K562 (cell line): ENCODE data around the gene GAPDH. TPM values are rescaled to one million over a fixed set of nuclear protein-coding genes. Genes with fewer than 3 reads are reported as not detected.

Experiments
- CBFB ChIP-seq: sonication (generic); formaldehyde crosslinking; IDR thresholded peaks from 2 replicates; pipeline ENCODE4 v1.4.0; 2020; ENCODE audit warnings: mild to moderate bottlenecking, missing genetic modification reagents
- DNMT1 ChIP-seq: fragments of 450-650 bp; IDR thresholded peaks from 2 replicates; pipeline ENCODE4 v1.6.1; 2016; ENCODE audit warnings: antibody characterized with exemption, mild to moderate bottlenecking
- GATAD2B ChIP-seq: fragments of 450-650 bp; IDR thresholded peaks from 2 replicates; pipeline ENCODE4 v1.6.1; 2017; ENCODE audit warnings: mild to moderate bottlenecking, borderline replicate concordance
- MEIS2 ChIP-seq: fragments of 450-650 bp; IDR thresholded peaks from 2 replicates; pipeline ENCODE4 v1.6.1; 2014; ENCODE audit warnings: mild to moderate bottlenecking; ENCODE audit not compliant: partially characterized antibody
- MTA2 ChIP-seq: fragments of 450-650 bp; IDR thresholded peaks from 2 replicates; pipeline ENCODE4 v1.6.1; 2016; ENCODE audit warnings: low read depth
- MYC ChIP-seq, 2 experiments: fragments of 250-450 bp in 1 of 2; sonication (Bioruptor Pico) in 1 of 2; IDR thresholded peaks; 2 replicates each; pipeline versions ENCODE4 v1.5.1 to v1.6.1; 2012 to 2021; ENCODE audit warnings: low read depth in 2 of 2, borderline replicate concordance in 1 of 2, improper control_type of control experiment in 1 of 2, low read length in 1 of 2, mild to moderate bottlenecking in 1 of 2, moderate library complexity in 1 of 2
- NELFE ChIP-seq: IDR thresholded peaks from 2 replicates; pipeline ENCODE4 v1.6.1; 2011; ENCODE audit warnings: mild to moderate bottlenecking; ENCODE audit not compliant: insufficient read depth, insufficient read length
- NFRKB ChIP-seq: fragments of 450-650 bp; IDR thresholded peaks from 2 replicates; pipeline ENCODE4 v1.6.1; 2016; ENCODE audit warnings: low read depth
- PCBP1 ChIP-seq: fragments of 200-400 bp; formaldehyde crosslinking; IDR thresholded peaks from 2 replicates; pipeline ENCODE4 v1.6.1; 2018; ENCODE audit warnings: mild to moderate bottlenecking, low read depth, low read length; ENCODE audit not compliant: poor library complexity, severe bottlenecking
- SMAD4 ChIP-seq: fragments of 250-450 bp; sonication (Bioruptor Pico); conservative IDR thresholded peaks from 2 replicates; pipeline ENCODE4 v1.8.0; 2021; ENCODE audit warnings: inconsistent platforms, mild to moderate bottlenecking, moderate library complexity
- STAT5A ChIP-seq: IDR thresholded peaks from 2 replicates; pipeline ENCODE4 v1.6.1; 2012; ENCODE audit warnings: low read length, inconsistent platforms, borderline replicate concordance
- ZBTB7A ChIP-seq: IDR thresholded peaks from 2 replicates; pipeline ENCODE4 v1.6.1; 2011; ENCODE audit warnings: low read depth, mild to moderate bottlenecking, low read length, moderate library complexity, borderline replicate concordance; ENCODE audit not compliant: control insufficient read depth
- ZFPM2 ChIP-seq: fragments of 250-450 bp; sonication (Bioruptor Pico); IDR thresholded peaks from 2 replicates; pipeline ENCODE4 v1.5.1; 2022; ENCODE audit warnings: mild to moderate bottlenecking
- ZNF140 ChIP-seq: fragments of 250-450 bp; sonication (Bioruptor Pico); IDR thresholded peaks from 2 replicates; pipeline ENCODE4 v1.8.0; 2021; ENCODE audit warnings: moderate library complexity, mild to moderate bottlenecking, inconsistent platforms
- ZNF282 ChIP-seq: sonication (generic); formaldehyde crosslinking; IDR thresholded peaks from 2 replicates; pipeline ENCODE4 v1.8.1; 2023; ENCODE audit warnings: missing genetic modification reagents
- ZNF583 ChIP-seq: fragments of 250-450 bp; sonication (Bioruptor Pico); IDR thresholded peaks from 2 replicates; pipeline ENCODE4 v1.4.0; 2020
- ZNF830 ChIP-seq: fragments of 250-450 bp; sonication (Bioruptor Pico); IDR thresholded peaks from 2 replicates; pipeline ENCODE4 v1.5.0; 2021; ENCODE audit warnings: mild to moderate bottlenecking
- polyA plus RNA-seq, 8 experiments: library from polyadenylated mRNA; depleted of rRNA in 4 of 8; stranded (reverse) in 5 of 8; unstranded in 3 of 8; fragments of >200 nt; fragmentation: Nextera tagmentation in 2 of 8; fragmentation: Illumina TruSeq in 1 of 8; extraction: Ambion mirVana in 2 of 8; extraction: Trizol in 1 of 8; gene quantifications; 2 replicates each; pipeline versions ENCODE4 v1.2.1 to v1.2.3, GENCODE V29; 2011 to 2014; ENCODE audit warnings: inconsistent platforms in 1 of 8, missing spikeins in 1 of 8
- total RNA-seq, 7 experiments: library from RNA; depleted of rRNA in 6 of 7; stranded (reverse); fragments of >200 nt in 6 of 7; fragmentation: Illumina TruSeq in 2 of 7; extraction: Trizol in 2 of 7; gene quantifications; 2 replicates each; pipeline versions ENCODE4 v1.2.1 to v1.2.3, GENCODE V29; 2011 to 2021; ENCODE audit warnings: low replicate concordance in 1 of 7
- TF ChIP-seq, protein P1 (sequence below): fragments of 200-800 bp; sonication (Bioruptor generic); IDR thresholded peaks from 2 replicates; pipeline ENCODE4 v1.6.1; 2017; ENCODE audit warnings: missing genetic modification characterization, missing compliant biosample characterization
- TF ChIP-seq, protein P2 (sequence below): fragments of 450-650 bp; IDR thresholded peaks from 2 replicates; pipeline ENCODE4 v1.6.1; 2016; ENCODE audit warnings: mild to moderate bottlenecking
- TF ChIP-seq, protein P3 (sequence below): sonication (generic); formaldehyde crosslinking; IDR thresholded peaks from 2 replicates; pipeline ENCODE4 v1.8.0; 2022; ENCODE audit warnings: mild to moderate bottlenecking, missing genetic modification reagents
- TF ChIP-seq, protein P4 (sequence below): IDR thresholded peaks from 2 replicates; pipeline ENCODE4 v1.6.1; 2014; ENCODE audit warnings: antibody characterized with exemption

GAPDH gene
- total and polyA plus RNA-seq, 9 of the 15 experiments (the other 6 are each of a cell fraction or from before 2014, with no cell fraction given) = 2,206 to 6,793 (median 4,217) TPM

DNA sequence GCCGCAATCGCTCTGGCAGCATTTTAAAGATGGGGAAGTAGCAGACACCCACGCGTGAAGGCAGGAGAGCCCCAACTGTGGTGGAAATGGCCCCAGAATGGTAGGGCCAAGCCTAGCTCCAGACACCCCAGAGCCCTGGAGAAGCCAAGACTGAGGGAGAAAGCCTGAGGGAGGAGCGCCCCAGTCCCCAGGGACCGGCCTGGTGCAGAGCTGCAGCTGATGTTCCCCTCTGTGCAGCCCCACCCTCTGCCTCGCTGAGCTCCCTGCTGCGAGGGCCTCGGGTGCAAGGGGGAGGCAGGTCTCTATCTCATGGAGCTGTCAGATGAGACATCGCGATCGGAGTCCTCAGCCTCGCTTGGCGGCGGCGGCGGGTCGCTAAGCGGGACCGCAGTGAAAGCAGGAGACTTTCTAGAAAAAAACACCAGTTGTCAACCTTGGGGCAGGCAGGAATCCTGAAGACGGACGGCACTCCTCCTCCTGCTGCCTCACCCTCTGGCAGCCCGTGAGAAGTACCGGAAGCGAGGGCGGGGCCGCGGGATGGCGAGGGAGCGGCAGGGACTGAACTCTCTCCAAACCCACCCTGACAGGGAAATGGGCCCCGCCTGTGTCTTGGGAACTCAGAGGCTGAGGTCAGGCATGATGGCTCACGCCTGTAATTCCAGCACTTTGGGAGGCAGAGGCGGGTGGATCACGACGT lies 6.0 kb downstream of the GAPDH start (continued):
- TF ChIP-seq SMAD4 (CRISPR knock-in tag) (0 out of 2 replicates have a peak, but pooled peaks have one; percentile 47), CBFB (CRISPR knock-in tag) (no peak), MYC (IDR thresholded peaks at IDR 0.05; ENCODE audit: low read depth, low read length) (no peak), MYC (CRISPR knock-in tag; IDR thresholded peaks at IDR 0.05; ENCODE audit: borderline replicate concordance, low read depth) (no peak), ZFPM2 (CRISPR knock-in tag) (no peak), GATAD2B (no peak), DNMT1 (no peak), NFRKB (no peak), MTA2 (no peak), ZBTB7A (no peak), MEIS2 (peak; percentile 61), PCBP1 (no peak), STAT5A (no peak), ZNF830 (CRISPR knock-in tag) (no peak), NELFE (no peak), ZNF583 (CRISPR knock-in tag) (no peak), ZNF140 (CRISPR knock-in tag) (no peak), ZNF282 (CRISPR knock-in tag) (no peak)
- TF ChIP-seq, protein P1, sequence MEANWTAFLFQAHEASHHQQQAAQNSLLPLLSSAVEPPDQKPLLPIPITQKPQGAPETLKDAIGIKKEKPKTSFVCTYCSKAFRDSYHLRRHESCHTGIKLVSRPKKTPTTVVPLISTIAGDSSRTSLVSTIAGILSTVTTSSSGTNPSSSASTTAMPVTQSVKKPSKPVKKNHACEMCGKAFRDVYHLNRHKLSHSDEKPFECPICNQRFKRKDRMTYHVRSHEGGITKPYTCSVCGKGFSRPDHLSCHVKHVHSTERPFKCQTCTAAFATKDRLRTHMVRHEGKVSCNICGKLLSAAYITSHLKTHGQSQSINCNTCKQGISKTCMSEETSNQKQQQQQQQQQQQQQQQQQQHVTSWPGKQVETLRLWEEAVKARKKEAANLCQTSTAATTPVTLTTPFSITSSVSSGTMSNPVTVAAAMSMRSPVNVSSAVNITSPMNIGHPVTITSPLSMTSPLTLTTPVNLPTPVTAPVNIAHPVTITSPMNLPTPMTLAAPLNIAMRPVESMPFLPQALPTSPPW (CRISPR knock-in tag) = peak; percentile 67
- TF ChIP-seq, protein P2, sequence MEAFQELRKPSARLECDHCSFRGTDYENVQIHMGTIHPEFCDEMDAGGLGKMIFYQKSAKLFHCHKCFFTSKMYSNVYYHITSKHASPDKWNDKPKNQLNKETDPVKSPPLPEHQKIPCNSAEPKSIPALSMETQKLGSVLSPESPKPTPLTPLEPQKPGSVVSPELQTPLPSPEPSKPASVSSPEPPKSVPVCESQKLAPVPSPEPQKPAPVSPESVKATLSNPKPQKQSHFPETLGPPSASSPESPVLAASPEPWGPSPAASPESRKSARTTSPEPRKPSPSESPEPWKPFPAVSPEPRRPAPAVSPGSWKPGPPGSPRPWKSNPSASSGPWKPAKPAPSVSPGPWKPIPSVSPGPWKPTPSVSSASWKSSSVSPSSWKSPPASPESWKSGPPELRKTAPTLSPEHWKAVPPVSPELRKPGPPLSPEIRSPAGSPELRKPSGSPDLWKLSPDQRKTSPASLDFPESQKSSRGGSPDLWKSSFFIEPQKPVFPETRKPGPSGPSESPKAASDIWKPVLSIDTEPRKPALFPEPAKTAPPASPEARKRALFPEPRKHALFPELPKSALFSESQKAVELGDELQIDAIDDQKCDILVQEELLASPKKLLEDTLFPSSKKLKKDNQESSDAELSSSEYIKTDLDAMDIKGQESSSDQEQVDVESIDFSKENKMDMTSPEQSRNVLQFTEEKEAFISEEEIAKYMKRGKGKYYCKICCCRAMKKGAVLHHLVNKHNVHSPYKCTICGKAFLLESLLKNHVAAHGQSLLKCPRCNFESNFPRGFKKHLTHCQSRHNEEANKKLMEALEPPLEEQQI = no peak
- TF ChIP-seq, protein P3, sequence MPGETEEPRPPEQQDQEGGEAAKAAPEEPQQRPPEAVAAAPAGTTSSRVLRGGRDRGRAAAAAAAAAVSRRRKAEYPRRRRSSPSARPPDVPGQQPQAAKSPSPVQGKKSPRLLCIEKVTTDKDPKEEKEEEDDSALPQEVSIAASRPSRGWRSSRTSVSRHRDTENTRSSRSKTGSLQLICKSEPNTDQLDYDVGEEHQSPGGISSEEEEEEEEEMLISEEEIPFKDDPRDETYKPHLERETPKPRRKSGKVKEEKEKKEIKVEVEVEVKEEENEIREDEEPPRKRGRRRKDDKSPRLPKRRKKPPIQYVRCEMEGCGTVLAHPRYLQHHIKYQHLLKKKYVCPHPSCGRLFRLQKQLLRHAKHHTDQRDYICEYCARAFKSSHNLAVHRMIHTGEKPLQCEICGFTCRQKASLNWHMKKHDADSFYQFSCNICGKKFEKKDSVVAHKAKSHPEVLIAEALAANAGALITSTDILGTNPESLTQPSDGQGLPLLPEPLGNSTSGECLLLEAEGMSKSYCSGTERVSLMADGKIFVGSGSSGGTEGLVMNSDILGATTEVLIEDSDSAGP = no peak
- TF ChIP-seq, protein P4, sequence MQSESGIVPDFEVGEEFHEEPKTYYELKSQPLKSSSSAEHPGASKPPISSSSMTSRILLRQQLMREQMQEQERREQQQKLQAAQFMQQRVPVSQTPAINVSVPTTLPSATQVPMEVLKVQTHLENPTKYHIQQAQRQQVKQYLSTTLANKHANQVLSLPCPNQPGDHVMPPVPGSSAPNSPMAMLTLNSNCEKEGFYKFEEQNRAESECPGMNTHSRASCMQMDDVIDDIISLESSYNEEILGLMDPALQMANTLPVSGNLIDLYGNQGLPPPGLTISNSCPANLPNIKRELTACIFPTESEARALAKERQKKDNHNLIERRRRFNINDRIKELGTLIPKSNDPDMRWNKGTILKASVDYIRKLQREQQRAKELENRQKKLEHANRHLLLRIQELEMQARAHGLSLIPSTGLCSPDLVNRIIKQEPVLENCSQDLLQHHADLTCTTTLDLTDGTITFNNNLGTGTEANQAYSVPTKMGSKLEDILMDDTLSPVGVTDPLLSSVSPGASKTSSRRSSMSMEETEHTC = no peak
